HCT116 (cell line): ENCODE data around the gene HCRTR1.

ENCODE experiments used
- ATF3 ChIP-seq: IDR thresholded peaks from 2 replicates; pipeline ENCODE4 v1.6.1; 2012
- CEBPB ChIP-seq: IDR thresholded peaks from 2 replicates; pipeline ENCODE4 v1.6.1; 2012; ENCODE audit warnings: low read depth
- CTCF ChIP-seq, 3 experiments: fragments of 200-600 bp in 1 of 3; sonication (generic) in 1 of 3; IDR thresholded peaks in 2 of 3; conservative IDR thresholded peaks in 1 of 3; 2 replicates each; pipeline ENCODE4 v1.5.1; 2012 to 2017; ENCODE audit warnings: low read depth in 2 of 3, low read length in 2 of 3, antibody characterized with exemption in 1 of 3, borderline replicate concordance in 1 of 3, control low read depth in 1 of 3, mild to moderate bottlenecking in 1 of 3, mixed read lengths in 1 of 3, mixed run types in 1 of 3, moderate library complexity in 1 of 3; ENCODE audit not compliant: insufficient read depth in 1 of 3
- EZH2 ChIP-seq: fragments of 200-600 bp; sonication (generic); IDR thresholded peaks from 2 replicates; pipeline ENCODE4 v1.6.1; 2017; ENCODE audit warnings: antibody characterized with exemption, mixed run types
- EZH2phosphoT487 ChIP-seq: fragments of 200-600 bp; IDR thresholded peaks from 2 replicates; pipeline ENCODE4 v1.6.1; 2018; ENCODE audit warnings: antibody characterized with exemption, borderline replicate concordance
- FOSL1 ChIP-seq: IDR thresholded peaks from 2 replicates; pipeline ENCODE4 v1.6.1; 2012; ENCODE audit warnings: low read depth
- MAX ChIP-seq: IDR thresholded peaks from 2 replicates; pipeline ENCODE4 v1.6.1; 2012
- POLR2A ChIP-seq: IDR thresholded peaks from 2 replicates; pipeline ENCODE4 v1.7.0; 2011; ENCODE audit warnings: borderline replicate concordance; ENCODE audit not compliant: insufficient read depth, insufficient read length; ENCODE audit errors: extremely low read depth
- SIN3A ChIP-seq: IDR thresholded peaks from 2 replicates; pipeline ENCODE4 v1.6.1; 2012; ENCODE audit warnings: low read depth
- YY1 ChIP-seq: IDR thresholded peaks from 2 replicates; pipeline ENCODE4 v1.6.1; 2011; ENCODE audit warnings: low read length, low read depth, moderate library complexity, mild to moderate bottlenecking; ENCODE audit not compliant: insufficient replicate concordance; ENCODE audit errors: extremely low read depth
- TF ChIP-seq, protein P1 (sequence below): IDR thresholded peaks from 2 replicates; pipeline ENCODE4 v1.6.1; 2012; ENCODE audit warnings: low read depth

GRCh38 chr1:31652891-31653499 is 35.5 kb downstream of the HCRTR1 start:
- no peak for TF ChIP-seq CTCF (IDR thresholded peaks at IDR 0.05 in 2 of 3, conservative IDR thresholded peaks at IDR 0.05 in 1 of 3; ENCODE audit: borderline replicate concordance in 1 of 3, insufficient read depth in 1 of 3, low read depth in 2 of 3, low read length in 2 of 3)
- no peak for TF ChIP-seq MAX
- TF ChIP-seq ATF3, result no peak
- TF ChIP-seq YY1, result no peak
- no peak for TF ChIP-seq EZH2
- no peak for TF ChIP-seq SIN3A
- TF ChIP-seq EZH2phosphoT487, result no peak
- TF ChIP-seq POLR2A, result no peak
- TF ChIP-seq FOSL1, result no peak
- no peak for TF ChIP-seq CEBPB
- TF ChIP-seq, protein P1, sequence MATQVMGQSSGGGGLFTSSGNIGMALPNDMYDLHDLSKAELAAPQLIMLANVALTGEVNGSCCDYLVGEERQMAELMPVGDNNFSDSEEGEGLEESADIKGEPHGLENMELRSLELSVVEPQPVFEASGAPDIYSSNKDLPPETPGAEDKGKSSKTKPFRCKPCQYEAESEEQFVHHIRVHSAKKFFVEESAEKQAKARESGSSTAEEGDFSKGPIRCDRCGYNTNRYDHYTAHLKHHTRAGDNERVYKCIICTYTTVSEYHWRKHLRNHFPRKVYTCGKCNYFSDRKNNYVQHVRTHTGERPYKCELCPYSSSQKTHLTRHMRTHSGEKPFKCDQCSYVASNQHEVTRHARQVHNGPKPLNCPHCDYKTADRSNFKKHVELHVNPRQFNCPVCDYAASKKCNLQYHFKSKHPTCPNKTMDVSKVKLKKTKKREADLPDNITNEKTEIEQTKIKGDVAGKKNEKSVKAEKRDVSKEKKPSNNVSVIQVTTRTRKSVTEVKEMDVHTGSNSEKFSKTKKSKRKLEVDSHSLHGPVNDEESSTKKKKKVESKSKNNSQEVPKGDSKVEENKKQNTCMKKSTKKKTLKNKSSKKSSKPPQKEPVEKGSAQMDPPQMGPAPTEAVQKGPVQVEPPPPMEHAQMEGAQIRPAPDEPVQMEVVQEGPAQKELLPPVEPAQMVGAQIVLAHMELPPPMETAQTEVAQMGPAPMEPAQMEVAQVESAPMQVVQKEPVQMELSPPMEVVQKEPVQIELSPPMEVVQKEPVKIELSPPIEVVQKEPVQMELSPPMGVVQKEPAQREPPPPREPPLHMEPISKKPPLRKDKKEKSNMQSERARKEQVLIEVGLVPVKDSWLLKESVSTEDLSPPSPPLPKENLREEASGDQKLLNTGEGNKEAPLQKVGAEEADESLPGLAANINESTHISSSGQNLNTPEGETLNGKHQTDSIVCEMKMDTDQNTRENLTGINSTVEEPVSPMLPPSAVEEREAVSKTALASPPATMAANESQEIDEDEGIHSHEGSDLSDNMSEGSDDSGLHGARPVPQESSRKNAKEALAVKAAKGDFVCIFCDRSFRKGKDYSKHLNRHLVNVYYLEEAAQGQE, result no peak
